Karpas-422 (cell line): Measurements from ENCODE around the gene ATXN2. TPM values are rescaled to one million over a fixed set of nuclear protein-coding genes. Genes with fewer than 3 reads are reported as not detected.
"Not testable (repeated sequence)": the region's sequence is repeated elsewhere in the genome, so short reads cannot be mapped to it uniquely, and the experiment has no call there.

ENCODE experiments used
- DNase-seq: peaks from one replicate; pipeline ENCODE4 v3.0.0-alpha.2; 2015
- H2AFZ ChIP-seq: fragments of 200-600 bp; sonication (generic); 2 replicates; pipeline ENCODE4 v1.6.1; 2014; ENCODE audit warnings: antibody characterized with exemption, low read length, mixed read lengths
- H3K27ac ChIP-seq: fragments of 200-600 bp; sonication (generic); 2 replicates; pipeline ENCODE4 v1.5.1; 2014; ENCODE audit warnings: mild to moderate bottlenecking, low read length, moderate library complexity
- H3K27me3 ChIP-seq: fragments of 200-600 bp; sonication (generic); 2 replicates; pipeline ENCODE4 v1.6.1; 2014; ENCODE audit warnings: low read length, mixed read lengths
- H3K36me3 ChIP-seq: fragments of 200-600 bp; sonication (generic); 2 replicates; pipeline ENCODE4 v1.6.1; 2014; ENCODE audit warnings: low read length, mixed read lengths; ENCODE audit not compliant: insufficient read depth
- H3K4me1 ChIP-seq: fragments of 200-600 bp; sonication (generic); 2 replicates; pipeline ENCODE4 v1.6.1; 2014; ENCODE audit warnings: mild to moderate bottlenecking, low read length, mixed read lengths
- H3K4me2 ChIP-seq: fragments of 200-600 bp; sonication (generic); 2 replicates; pipeline ENCODE4 v1.6.1; 2014; ENCODE audit warnings: low read length, low read depth, mild to moderate bottlenecking; ENCODE audit not compliant: poor library complexity, severe bottlenecking
- H3K4me3 ChIP-seq: fragments of 200-600 bp; sonication (generic); 2 replicates; pipeline ENCODE4 v1.5.1; 2014; ENCODE audit warnings: mild to moderate bottlenecking, antibody characterized with exemption, low read length, mixed read lengths
- H3K79me2 ChIP-seq: fragments of 200-600 bp; sonication (generic); 2 replicates; pipeline ENCODE4 v1.6.1; 2014; ENCODE audit warnings: mild to moderate bottlenecking, low read length, mixed read lengths
- H3K9ac ChIP-seq: fragments of 200-600 bp; sonication (generic); 2 replicates; pipeline ENCODE4 v1.6.0; 2014; ENCODE audit warnings: low read length
- H3K9me2 ChIP-seq: fragments of 200-600 bp; sonication (generic), shearing (Covaris generic); replicated peaks from 2 replicates; pipeline ENCODE4 v1.6.0; 2014; ENCODE audit warnings: mild to moderate bottlenecking, low read length, moderate library complexity; ENCODE audit not compliant: insufficient read depth
- H3K9me3 ChIP-seq: fragments of 300-700, 200-600 bp; sonication (generic); 2 replicates; pipeline ENCODE4 v1.6.1; 2014; ENCODE audit warnings: low read length, mixed read lengths
- H4K20me1 ChIP-seq: fragments of 200-600 bp; sonication (generic); 2 replicates; pipeline ENCODE4 v1.6.1; 2014; ENCODE audit warnings: mild to moderate bottlenecking, antibody characterized with exemption, low read length, low read depth; ENCODE audit not compliant: insufficient read depth
- total RNA-seq: library from RNA; depleted of rRNA; stranded (reverse); fragments of >200 nt; shearing (Covaris generic); gene quantifications from 2 replicates; pipeline ENCODE4 v1.2.3, GENCODE V29; 2014; ENCODE audit warnings: low replicate concordance

The ATXN2 gene
- total RNA-seq, 1 experiment from 2014 or later, result 50.6 TPM

GRCh38 chr12:111556676-111557075, 42.4 kb downstream of the ATXN2 start:
- Histone ChIP-seq H4K20me1 (no peaks in the 10 kb centered on the region), H3K4me2 (no peak overlapping the region)

GRCh38 chr12:111555313-111555712, 43.8 kb downstream of the ATXN2 start:
- DNase-seq, H2AFZ ChIP-seq, H3K27ac ChIP-seq, H4K20me1 ChIP-seq, H3K4me2 ChIP-seq, H3K9me2 ChIP-seq, H3K9me3 ChIP-seq, H3K4me3 ChIP-seq, H3K27me3 ChIP-seq, H3K9ac ChIP-seq: not testable (repeated sequence)
- peaks cover 23% of the 10 kb centered on the region; the same call in 1 of the 2 replicates for H3K36me3 ChIP-seq
- H3K79me2 ChIP-seq, result peaks cover 97% of the 10 kb centered on the region
- peaks cover 11% of the 10 kb centered on the region for H3K4me1 ChIP-seq

More at GRCh38 chr12:111556676-111557075, 42.4 kb downstream of the ATXN2 start:
- Histone ChIP-seq H3K4me3 (no peak overlapping the region), H3K27ac (no peak overlapping the region), H3K79me2 (peaks cover 99% of the 10 kb centered on the region), H3K27me3 (no peaks in the 10 kb centered on the region), H3K9me3 (no peaks in the 10 kb centered on the region), H2AFZ (no peak overlapping the region), H3K9ac (no peak overlapping the region), H3K36me3 (peaks cover 14% of the 10 kb centered on the region; the same call in 1 of the 2 replicates), H3K9me2 (no peaks in the 10 kb centered on the region), H3K4me1 (peaks cover 11% of the 10 kb centered on the region)
- DNase-seq, result no peak

- no peaks in the 10 kb centered on the region for H3K4me1 ChIP-seq
- no peak overlapping the region for H2AFZ ChIP-seq
- no peaks in the 10 kb centered on the region for H3K27me3 ChIP-seq
- no peaks in the 10 kb centered on the region for H3K9me3 ChIP-seq
- no peak for DNase-seq
- no peaks in the 10 kb centered on the region for H3K9me2 ChIP-seq
- no peak overlapping the region for H3K9ac ChIP-seq
- peaks cover 71% of the 10 kb centered on the region for H3K79me2 ChIP-seq
- H4K20me1 ChIP-seq, result no peaks in the 10 kb centered on the region
- H3K4me3 ChIP-seq, result no peak overlapping the region
- H3K4me2 ChIP-seq, result no peak overlapping the region
- H3K36me3 ChIP-seq, result peaks cover 37% of the 10 kb centered on the region; the same call in 1 of the 2 replicates
- no peak overlapping the region for H3K27ac ChIP-seq
Observed at GRCh38 chr12:111546758-111547383, 52.2 kb downstream of the ATXN2 start.

- Histone ChIP-seq H3K4me2 (no peak overlapping the region), H3K27me3 (no peaks in the 10 kb centered on the region), H3K36me3 (peaks cover 33% of the 10 kb centered on the region; the same call in 1 of the 2 replicates), H4K20me1 (no peaks in the 10 kb centered on the region), H3K27ac (no peak overlapping the region), H3K4me1 (no peaks in the 10 kb centered on the region), H3K9me3 (no peaks in the 10 kb centered on the region), H3K9ac (no peak overlapping the region), H3K4me3 (no peak overlapping the region), H3K9me2 (no peaks in the 10 kb centered on the region), H2AFZ (no peak overlapping the region), H3K79me2 (peaks cover 64% of the 10 kb centered on the region)
- DNase-seq, result no peak
Observed at GRCh38 chr12:111546171-111546570, 52.9 kb downstream of the ATXN2 start.

GRCh38 chr12:111544032-111544431, 55.1 kb downstream of the ATXN2 start:
- Histone ChIP-seq H3K9ac (no peak overlapping the region), H3K9me3 (no peaks in the 10 kb centered on the region), H3K9me2 (no peaks in the 10 kb centered on the region), H3K4me3 (no peak overlapping the region), H3K79me2 (peaks cover 56% of the 10 kb centered on the region), H3K4me1 (no peaks in the 10 kb centered on the region), H3K27me3 (no peaks in the 10 kb centered on the region), H3K27ac (no peak overlapping the region), H3K36me3 (peaks cover 30% of the 10 kb centered on the region; the same call in 1 of the 2 replicates), H4K20me1 (no peaks in the 10 kb centered on the region), H3K4me2 (no peak overlapping the region), H2AFZ (no peak overlapping the region)
- DNase-seq, result no peak

- Histone ChIP-seq H3K27me3 (no peaks in the 10 kb centered on the region), H4K20me1 (no peaks in the 10 kb centered on the region), H3K9ac (no peak overlapping the region), H3K36me3 (peaks cover 21% of the 10 kb centered on the region; the same call in 1 of the 2 replicates), H3K79me2 (peaks cover 46% of the 10 kb centered on the region), H3K9me2 (no peaks in the 10 kb centered on the region), H2AFZ (no peak overlapping the region), H3K4me2 (no peak overlapping the region), H3K9me3 (no peaks in the 10 kb centered on the region), H3K27ac (no peak overlapping the region), H3K4me3 (no peak overlapping the region), H3K4me1 (no peaks in the 10 kb centered on the region)
- DNase-seq, result no peak
Observed at GRCh38 chr12:111532751-111533150, 66.4 kb downstream of the ATXN2 start.

- peaks cover 33% of the 10 kb centered on the region for H3K36me3 ChIP-seq
- peaks cover 44% of the 10 kb centered on the region for H3K79me2 ChIP-seq
Observed at GRCh38 chr12:111529424-111530368, 69.4 kb downstream of the ATXN2 start.

GRCh38 chr12:111523587-111524167, 75.4 kb downstream of the ATXN2 start:
- Histone ChIP-seq H3K79me2 (peaks cover 46% of the 10 kb centered on the region), H3K4me3 (no peak overlapping the region), H3K27me3 (no peaks in the 10 kb centered on the region), H3K36me3 (peaks cover 62% of the 10 kb centered on the region), H3K9me2 (no peaks in the 10 kb centered on the region), H4K20me1 (no peaks in the 10 kb centered on the region), H3K4me2 (no peak overlapping the region), H3K9ac (no peak overlapping the region), H3K27ac (no peak overlapping the region), H2AFZ (no peak overlapping the region), H3K9me3 (no peaks in the 10 kb centered on the region), H3K4me1 (no peaks in the 10 kb centered on the region)
- DNase-seq, result no peak

More at GRCh38 chr12:111529424-111530368, 69.4 kb downstream of the ATXN2 start:
- Histone ChIP-seq H3K4me1 (no peaks in the 10 kb centered on the region), H3K4me2 (no peak overlapping the region), H3K27me3 (no peaks in the 10 kb centered on the region), H3K4me3 (no peak overlapping the region), H3K9me2 (no peaks in the 10 kb centered on the region), H3K9ac (no peak overlapping the region), H3K9me3 (no peaks in the 10 kb centered on the region), H4K20me1 (no peaks in the 10 kb centered on the region), H3K27ac (no peak overlapping the region), H2AFZ (no peak overlapping the region)
- DNase-seq, result peak; percentile 89
